PC-9 (cell line): Measurements from ENCODE around the gene ILF2.

Experiments used
- EZH2 ChIP-seq: fragments of 200-600 bp; sonication (generic); IDR thresholded peaks from 2 replicates; pipeline ENCODE4 v1.8.0; 2017; ENCODE audit warnings: antibody characterized with exemption, low read depth
- TF ChIP-seq, protein P1 (sequence below): fragments of 200-600 bp; sonication (generic); conservative IDR thresholded peaks from 2 replicates; pipeline ENCODE4 v1.6.1; 2017; ENCODE audit warnings: mixed run types, antibody characterized with exemption, mild to moderate bottlenecking, moderate library complexity

DNA sequence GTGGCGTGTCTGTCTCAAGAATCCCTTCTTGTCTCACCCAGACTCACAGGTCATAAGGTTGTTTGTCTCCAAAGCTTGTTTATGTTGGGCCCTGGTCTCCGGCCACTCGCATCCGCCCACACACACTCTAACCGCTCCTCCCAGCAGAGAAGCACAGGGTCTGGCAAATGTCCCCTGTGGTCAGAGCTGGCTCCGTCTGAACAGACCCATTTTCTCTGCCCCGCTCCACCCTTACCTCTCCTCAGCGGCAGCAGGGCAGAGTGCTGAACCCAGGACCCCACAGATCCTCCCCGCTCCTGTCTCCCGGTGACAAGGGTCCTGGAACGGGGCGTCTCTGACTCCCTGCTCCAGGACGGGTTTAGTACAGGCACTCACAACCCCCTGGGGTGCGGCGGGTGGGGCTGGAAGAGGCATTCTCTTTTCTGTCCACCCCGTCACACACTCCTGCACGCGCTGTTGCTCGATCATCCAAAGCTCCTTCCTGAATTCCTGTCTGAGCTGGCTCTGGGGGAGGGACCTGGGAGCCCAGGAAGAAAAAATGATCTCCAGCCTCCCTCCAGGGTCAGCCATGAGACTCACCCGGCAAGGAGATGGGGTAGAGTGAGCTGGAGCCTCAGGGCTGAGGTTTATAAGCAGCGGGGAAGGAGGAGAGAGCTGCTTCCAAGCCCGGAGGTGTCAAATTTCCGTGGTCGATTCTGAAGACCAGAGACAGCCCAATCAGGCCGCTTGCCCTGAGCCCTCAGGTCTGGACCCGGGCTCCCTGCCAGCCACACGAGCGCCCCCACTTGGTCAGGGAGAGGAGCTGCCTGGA, 43.7 kb downstream of the ILF2 start, which contains the start of gene S100A13:
- TF ChIP-seq, protein P1, sequence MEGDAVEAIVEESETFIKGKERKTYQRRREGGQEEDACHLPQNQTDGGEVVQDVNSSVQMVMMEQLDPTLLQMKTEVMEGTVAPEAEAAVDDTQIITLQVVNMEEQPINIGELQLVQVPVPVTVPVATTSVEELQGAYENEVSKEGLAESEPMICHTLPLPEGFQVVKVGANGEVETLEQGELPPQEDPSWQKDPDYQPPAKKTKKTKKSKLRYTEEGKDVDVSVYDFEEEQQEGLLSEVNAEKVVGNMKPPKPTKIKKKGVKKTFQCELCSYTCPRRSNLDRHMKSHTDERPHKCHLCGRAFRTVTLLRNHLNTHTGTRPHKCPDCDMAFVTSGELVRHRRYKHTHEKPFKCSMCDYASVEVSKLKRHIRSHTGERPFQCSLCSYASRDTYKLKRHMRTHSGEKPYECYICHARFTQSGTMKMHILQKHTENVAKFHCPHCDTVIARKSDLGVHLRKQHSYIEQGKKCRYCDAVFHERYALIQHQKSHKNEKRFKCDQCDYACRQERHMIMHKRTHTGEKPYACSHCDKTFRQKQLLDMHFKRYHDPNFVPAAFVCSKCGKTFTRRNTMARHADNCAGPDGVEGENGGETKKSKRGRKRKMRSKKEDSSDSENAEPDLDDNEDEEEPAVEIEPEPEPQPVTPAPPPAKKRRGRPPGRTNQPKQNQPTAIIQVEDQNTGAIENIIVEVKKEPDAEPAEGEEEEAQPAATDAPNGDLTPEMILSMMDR, result no peak; the same call in 1 of the 2 replicates
- TF ChIP-seq EZH2, result no peak
